Measurements from ENCODE around the gene MRPL57.

Gene MRPL57

GRCh38 chr13:21139374-21139773 lies 37.1 kb upstream of the MRPL57 start:
- TF ChIP-seq CTCF (IDR thresholded peaks at IDR 0.05; ENCODE audit: extremely low read depth, insufficient read depth, missing control alignments), result no peak
- in situ Hi-C loops (cut with MboI; ENCODE audit: low pct_unique_long_range_greater_than_20kb, low sequenced_read_pairs, unreplicated experiment), result no loop called here

DNA sequence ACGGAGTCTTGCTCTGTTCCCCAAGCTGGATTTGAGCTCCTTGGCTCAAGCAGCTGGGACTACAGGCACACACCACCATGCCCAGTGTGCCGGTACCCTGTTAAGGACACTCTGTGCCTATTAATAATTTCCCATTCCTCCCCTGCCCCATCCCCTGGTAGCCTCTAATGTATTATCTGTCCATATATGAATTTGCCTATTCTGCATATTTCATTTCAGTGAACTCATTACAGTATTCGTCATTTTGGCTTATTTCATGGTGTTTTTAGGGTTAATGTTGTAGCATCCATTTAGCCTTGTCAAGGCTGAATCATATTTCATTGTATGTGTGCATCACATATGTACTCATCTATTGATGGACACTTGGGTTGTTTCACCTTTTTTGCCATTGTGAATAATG lies 33.7 kb upstream of the MRPL57 start:
- DNase-seq (ENCODE audit: low spot score), result no peak
- in situ Hi-C loops (cut with MboI; ENCODE audit: low pct_unique_long_range_greater_than_20kb, low sequenced_read_pairs, unreplicated experiment), result no loop called here
- no peak for TF ChIP-seq CTCF (IDR thresholded peaks at IDR 0.05; ENCODE audit: extremely low read depth, insufficient read depth, missing control alignments)

More at GRCh38 chr13:21139374-21139773, 37.1 kb upstream of the MRPL57 start:
- DNase-seq (ENCODE audit: low spot score), result no peak

DNA sequence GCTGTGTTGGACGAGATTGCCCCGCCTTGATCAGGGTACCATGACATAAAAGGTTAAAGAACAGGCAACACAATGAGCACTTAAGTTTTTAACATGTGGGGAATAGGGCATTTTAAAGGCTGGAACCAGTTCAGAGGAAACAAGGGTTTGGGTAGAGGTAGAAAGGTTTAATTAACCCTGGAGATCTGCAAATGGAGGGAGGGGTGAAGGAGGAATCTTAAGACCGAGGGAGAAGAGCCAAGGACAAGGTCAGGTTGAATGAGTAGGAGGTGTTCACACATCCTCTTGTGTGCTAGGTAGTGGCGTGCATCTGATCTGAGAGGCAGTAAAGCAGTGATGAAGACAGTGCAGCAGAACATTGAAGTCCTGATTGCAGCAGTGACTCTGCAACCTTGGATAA lies 28.6 kb upstream of the MRPL57 start:
- no peak for TF ChIP-seq CTCF (IDR thresholded peaks at IDR 0.05; ENCODE audit: extremely low read depth, insufficient read depth, missing control alignments)
- in situ Hi-C loops (cut with MboI; ENCODE audit: low pct_unique_long_range_greater_than_20kb, low sequenced_read_pairs, unreplicated experiment), result no loop called here
- DNase-seq (ENCODE audit: low spot score), result no peak

DNA sequence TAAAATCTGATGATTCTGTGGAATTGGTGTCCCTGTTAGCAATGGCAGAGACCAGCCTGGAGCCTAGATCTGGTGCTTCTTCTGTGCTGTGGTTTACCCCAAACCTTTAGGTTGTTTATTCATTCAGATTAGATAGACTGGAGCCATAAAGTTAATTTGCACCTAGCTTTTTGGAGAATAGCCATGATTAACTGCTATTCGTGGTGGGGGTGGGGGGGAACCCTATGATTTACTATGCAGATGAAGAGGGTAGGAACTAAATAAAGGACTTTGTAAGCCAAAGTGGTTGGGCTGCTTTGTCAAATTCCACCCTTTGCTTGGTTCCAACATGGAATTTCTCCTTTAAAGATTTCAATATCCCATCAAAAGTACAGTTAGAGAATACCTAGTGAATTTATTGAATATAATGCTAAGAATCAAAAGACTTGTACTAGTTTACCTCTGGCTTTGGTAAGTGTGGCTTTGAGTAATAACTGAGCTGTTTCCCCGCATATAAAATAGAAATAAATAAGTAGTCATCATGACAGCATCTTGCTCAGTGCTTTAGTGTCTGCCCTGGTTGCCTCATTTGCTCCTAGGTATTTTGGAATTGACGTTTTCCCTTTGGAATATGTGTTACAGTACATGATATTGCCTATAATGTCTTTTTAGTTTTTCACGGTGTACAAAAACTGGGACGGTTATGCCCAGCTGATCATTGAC lies 27.8 kb upstream of the MRPL57 start:
- in situ Hi-C loops (cut with MboI; ENCODE audit: low pct_unique_long_range_greater_than_20kb, low sequenced_read_pairs, unreplicated experiment), result no loop called here
- DNase-seq (ENCODE audit: low spot score), result no peak
- no peak for TF ChIP-seq CTCF (IDR thresholded peaks at IDR 0.05; ENCODE audit: extremely low read depth, insufficient read depth, missing control alignments)

DNA sequence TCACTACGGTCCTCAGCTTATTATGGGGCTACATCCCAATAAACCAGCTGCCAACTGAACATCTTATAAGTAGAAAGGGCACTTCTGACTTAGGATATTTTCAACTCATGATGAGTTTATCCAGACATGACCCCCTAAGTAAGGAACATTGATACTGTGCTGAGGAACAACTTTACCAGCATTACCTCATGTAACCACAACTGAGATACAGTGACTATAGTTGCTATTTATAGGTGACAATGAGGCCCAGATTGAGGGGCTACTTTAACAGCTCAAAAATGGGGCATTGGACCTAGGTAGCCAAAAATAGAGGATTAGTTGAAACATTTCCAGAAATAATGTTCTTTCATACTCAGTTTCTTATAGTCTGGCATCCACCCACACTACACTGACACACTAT lies 26.9 kb upstream of the MRPL57 start:
- in situ Hi-C loops (cut with MboI; ENCODE audit: low pct_unique_long_range_greater_than_20kb, low sequenced_read_pairs, unreplicated experiment), result no loop called here
- DNase-seq (ENCODE audit: low spot score), result peak; percentile 28
- no peak for TF ChIP-seq CTCF (IDR thresholded peaks at IDR 0.05; ENCODE audit: extremely low read depth, insufficient read depth, missing control alignments)

DNA sequence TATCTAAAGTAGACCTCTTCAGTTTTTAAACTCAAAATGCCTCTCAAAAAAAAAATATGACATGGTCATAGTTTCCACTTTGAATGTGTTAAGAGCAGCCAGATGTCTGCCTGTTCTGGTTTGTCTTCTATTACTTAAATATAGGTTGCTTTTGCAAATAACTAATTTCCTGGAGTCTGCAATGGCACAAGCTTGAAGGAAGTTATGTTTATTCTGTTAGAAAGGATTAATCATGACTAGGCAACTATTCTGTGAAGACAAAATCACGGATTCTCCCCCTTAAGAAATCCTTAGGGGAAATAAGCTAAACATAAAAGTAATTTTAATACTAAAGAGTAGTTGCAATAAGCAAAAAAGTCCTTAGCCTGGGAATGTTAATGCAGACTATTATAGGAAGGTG lies 26.4 kb upstream of the MRPL57 start:
- in situ Hi-C loops (cut with MboI; ENCODE audit: low pct_unique_long_range_greater_than_20kb, low sequenced_read_pairs, unreplicated experiment), result no loop called here
- TF ChIP-seq CTCF (IDR thresholded peaks at IDR 0.05; ENCODE audit: extremely low read depth, insufficient read depth, missing control alignments), result no peak
- DNase-seq (ENCODE audit: low spot score), result no peak
